ENCODE results near the gene RDH5.

RDH5 gene

GRCh38 chr12:55681142-55682077 is 38.8 kb upstream of the RDH5 start:
- Histone ChIP-seq H3K18ac (ENCODE audit: low read length) (peak overlapping the region; percentile 34), H3K56ac (ENCODE audit: low read length) (peak overlapping the region; percentile 75), H3K4me3 (ENCODE audit: low read length) (no peak overlapping the region), H3K79me2 (ENCODE audit: control insufficient read depth, insufficient read depth, low read length) (no peaks in the 10 kb centered on the region), H3K27ac (ENCODE audit: low read depth, low read length) (no peak overlapping the region), H3K36me3 (ENCODE audit: control insufficient read depth, insufficient read depth, low read length) (no peaks in the 10 kb centered on the region), H4K8ac (ENCODE audit: low read depth, low read length) (no peak overlapping the region), H2AK5ac (ENCODE audit: low read length) (no peak overlapping the region), H4K5ac (ENCODE audit: low read length) (peak overlapping the region; percentile 73), H3K4me2 (ENCODE audit: low read length) (no peak overlapping the region), H3K9ac (ENCODE audit: low read length) (peak overlapping the region; percentile 34), H3K4me1 (ENCODE audit: control insufficient read depth, low read depth, low read length) (no peaks in the 10 kb centered on the region), H2BK120ac (ENCODE audit: low read depth, low read length) (no peak overlapping the region), H2BK15ac (replicated peaks; ENCODE audit: low read depth) (no peak overlapping the region), H3K23ac (ENCODE audit: low read length) (no peak overlapping the region), H3K79me1 (ENCODE audit: low read length) (no peaks in the 10 kb centered on the region), H2BK5ac (ENCODE audit: low read length) (no peak overlapping the region), H3K4ac (ENCODE audit: low read depth, low read length) (no peak overlapping the region), H3K27me3 (ENCODE audit: insufficient read depth, low read length, poor library complexity) (no peaks in the 10 kb centered on the region)
- no CpG with 5 or more reads among the region's 17 CpGs for WGBS (ENCODE audit: extremely low coverage, insufficient coverage, low lambda C conversion rate)
- peak; percentile 97 for DNase-seq

- Histone ChIP-seq H2BK5ac (ENCODE audit: low read length) (no peak overlapping the region), H3K36me3 (ENCODE audit: control insufficient read depth, insufficient read depth, low read length) (no peaks in the 10 kb centered on the region), H2BK120ac (ENCODE audit: low read depth, low read length) (no peak overlapping the region), H3K27ac (ENCODE audit: low read depth, low read length) (no peak overlapping the region), H3K56ac (ENCODE audit: low read length) (peak overlapping the region; percentile 75), H3K4me1 (ENCODE audit: control insufficient read depth, low read depth, low read length) (no peaks in the 10 kb centered on the region), H2AK5ac (ENCODE audit: low read length) (no peak overlapping the region), H2BK15ac (replicated peaks; ENCODE audit: low read depth) (no peak overlapping the region), H4K8ac (ENCODE audit: low read depth, low read length) (no peak overlapping the region), H4K5ac (ENCODE audit: low read length) (peak overlapping the region; percentile 73), H3K79me2 (ENCODE audit: control insufficient read depth, insufficient read depth, low read length) (no peaks in the 10 kb centered on the region), H3K4me3 (ENCODE audit: low read length) (no peak overlapping the region), H3K18ac (ENCODE audit: low read length) (peak overlapping the region; percentile 34), H3K23ac (ENCODE audit: low read length) (no peak overlapping the region), H3K27me3 (ENCODE audit: insufficient read depth, low read length, poor library complexity) (no peaks in the 10 kb centered on the region), H3K4ac (ENCODE audit: low read depth, low read length) (no peak overlapping the region), H3K4me2 (ENCODE audit: low read length) (no peak overlapping the region), H3K9ac (ENCODE audit: low read length) (peak overlapping the region; percentile 23), H3K79me1 (ENCODE audit: low read length) (no peaks in the 10 kb centered on the region)
- WGBS (ENCODE audit: extremely low coverage, insufficient coverage, low lambda C conversion rate) = no CpG with 5 or more reads among the region's 13 CpGs
- no peak for DNase-seq
These were observed 38.0 kb upstream of the RDH5 start for GRCh38 chr12:55682087-55682796.

- H2BK5ac ChIP-seq (ENCODE audit: low read length) = no peak overlapping the region
- no CpG with 5 or more reads among the region's 7 CpGs for WGBS (ENCODE audit: extremely low coverage, insufficient coverage, low lambda C conversion rate)
These were observed 36.5 kb upstream of the RDH5 start for GRCh38 chr12:55683676-55684075.

GRCh38 chr12:55684761-55685370 is 35.3 kb upstream of the RDH5 start:
- WGBS (ENCODE audit: extremely low coverage, insufficient coverage, low lambda C conversion rate) = no CpG with 5 or more reads among the region's 20 CpGs

More at GRCh38 chr12:55683676-55684075, 36.5 kb upstream of the RDH5 start:
- Histone ChIP-seq H3K36me3 (ENCODE audit: control insufficient read depth, insufficient read depth, low read length) (no peaks in the 10 kb centered on the region), H3K79me2 (ENCODE audit: control insufficient read depth, insufficient read depth, low read length) (no peaks in the 10 kb centered on the region), H3K4me2 (ENCODE audit: low read length) (no peak overlapping the region), H3K23ac (ENCODE audit: low read length) (no peak overlapping the region), H2AK5ac (ENCODE audit: low read length) (no peak overlapping the region), H2BK15ac (replicated peaks; ENCODE audit: low read depth) (no peak overlapping the region), H3K27me3 (ENCODE audit: insufficient read depth, low read length, poor library complexity) (no peaks in the 10 kb centered on the region), H3K4me1 (ENCODE audit: control insufficient read depth, low read depth, low read length) (no peaks in the 10 kb centered on the region), H2BK120ac (ENCODE audit: low read depth, low read length) (no peak overlapping the region), H3K79me1 (ENCODE audit: low read length) (no peaks in the 10 kb centered on the region), H3K9ac (ENCODE audit: low read length) (no peak overlapping the region), H4K8ac (ENCODE audit: low read depth, low read length) (no peak overlapping the region), H3K27ac (ENCODE audit: low read depth, low read length) (no peak overlapping the region), H3K18ac (ENCODE audit: low read length) (no peak overlapping the region), H3K4me3 (ENCODE audit: low read length) (no peak overlapping the region), H3K56ac (ENCODE audit: low read length) (no peak overlapping the region), H4K5ac (ENCODE audit: low read length) (no peak overlapping the region), H3K4ac (ENCODE audit: low read depth, low read length) (no peak overlapping the region)
- no peak for DNase-seq

GRCh38 chr12:55685671-55686070 is 34.5 kb upstream of the RDH5 start:
- H2BK5ac ChIP-seq (ENCODE audit: low read length) = no peak overlapping the region
- no peak overlapping the region for H2BK120ac ChIP-seq (ENCODE audit: low read depth, low read length)
- no peak overlapping the region for H3K56ac ChIP-seq (ENCODE audit: low read length)
- H3K23ac ChIP-seq (ENCODE audit: low read length) = no peak overlapping the region
- no peak overlapping the region for H4K8ac ChIP-seq (ENCODE audit: low read depth, low read length)
- no peaks in the 10 kb centered on the region for H3K79me2 ChIP-seq (ENCODE audit: control insufficient read depth, insufficient read depth, low read length)
- H3K27me3 ChIP-seq (ENCODE audit: insufficient read depth, low read length, poor library complexity) = no peaks in the 10 kb centered on the region
- H3K4me1 ChIP-seq (ENCODE audit: control insufficient read depth, low read depth, low read length) = no peaks in the 10 kb centered on the region
- H3K4me3 ChIP-seq (ENCODE audit: low read length) = no peak overlapping the region
- no peak overlapping the region for H2BK15ac ChIP-seq (replicated peaks; ENCODE audit: low read depth)
- H3K9ac ChIP-seq (ENCODE audit: low read length) = no peak overlapping the region
- H3K18ac ChIP-seq (ENCODE audit: low read length) = no peak overlapping the region
- no peak overlapping the region for H3K4me2 ChIP-seq (ENCODE audit: low read length)
- no peak overlapping the region for H4K5ac ChIP-seq (ENCODE audit: low read length)
- no peak overlapping the region for H2AK5ac ChIP-seq (ENCODE audit: low read length)
- WGBS (ENCODE audit: extremely low coverage, insufficient coverage, low lambda C conversion rate) = no CpG with 5 or more reads among the region's 5 CpGs
- no peak overlapping the region for H3K4ac ChIP-seq (ENCODE audit: low read depth, low read length)
- no peaks in the 10 kb centered on the region for H3K79me1 ChIP-seq (ENCODE audit: low read length)
- H3K36me3 ChIP-seq (ENCODE audit: control insufficient read depth, insufficient read depth, low read length) = no peaks in the 10 kb centered on the region
- no peak for DNase-seq
- H3K27ac ChIP-seq (ENCODE audit: low read depth, low read length) = no peak overlapping the region

More at GRCh38 chr12:55684761-55685370, 35.3 kb upstream of the RDH5 start:
- Histone ChIP-seq H2BK15ac (replicated peaks; ENCODE audit: low read depth) (no peak overlapping the region), H2BK120ac (ENCODE audit: low read depth, low read length) (no peak overlapping the region), H3K4me2 (ENCODE audit: low read length) (no peak overlapping the region), H2BK5ac (ENCODE audit: low read length) (no peak overlapping the region), H4K8ac (ENCODE audit: low read depth, low read length) (no peak overlapping the region), H3K79me2 (ENCODE audit: control insufficient read depth, insufficient read depth, low read length) (no peaks in the 10 kb centered on the region), H3K9ac (ENCODE audit: low read length) (no peak overlapping the region), H3K4me1 (ENCODE audit: control insufficient read depth, low read depth, low read length) (no peaks in the 10 kb centered on the region), H3K4ac (ENCODE audit: low read depth, low read length) (no peak overlapping the region), H3K27me3 (ENCODE audit: insufficient read depth, low read length, poor library complexity) (no peaks in the 10 kb centered on the region), H3K27ac (ENCODE audit: low read depth, low read length) (no peak overlapping the region), H4K5ac (ENCODE audit: low read length) (no peak overlapping the region), H2AK5ac (ENCODE audit: low read length) (no peak overlapping the region), H3K18ac (ENCODE audit: low read length) (no peak overlapping the region), H3K23ac (ENCODE audit: low read length) (no peak overlapping the region), H3K4me3 (ENCODE audit: low read length) (no peak overlapping the region), H3K56ac (ENCODE audit: low read length) (no peak overlapping the region), H3K36me3 (ENCODE audit: control insufficient read depth, insufficient read depth, low read length) (no peaks in the 10 kb centered on the region), H3K79me1 (ENCODE audit: low read length) (no peaks in the 10 kb centered on the region)
- no peak for DNase-seq

All from mesendoderm (in vitro differentiated cells).